Myocyte (in vitro differentiated cells): Measurements from ENCODE around the gene TRIM67. TPM values are rescaled to one million over a fixed set of nuclear protein-coding genes. Genes with fewer than 3 reads are reported as not detected.

ENCODE experiments used
- total RNA-seq: library from RNA; depleted of rRNA; stranded (reverse); fragments of >200 nt; gene quantifications from 2 replicates; pipeline ENCODE4 v1.2.3, GENCODE V29; 2014

TRIM67 gene
- total RNA-seq, 1 donor from 2014 or later = not detected

Other genes starting within 250 kb of the TRIM67 start
- 37.8 and 58.9 TPM in 2 replicates for gene TTC13, start 183.2 kb upstream of the TRIM67 start, total RNA-seq
- gene ARV1, start 183.0 kb upstream of the TRIM67 start, total RNA-seq = 19.7 and 28.2 TPM in 2 replicates
- gene FAM89A, start 121.8 kb upstream of the TRIM67 start, total RNA-seq = 1.1 and 3.1 TPM in 2 replicates
- gene GNPAT, start 79.2 kb downstream of the TRIM67 start, total RNA-seq = 85.0 and 86.0 TPM in 2 replicates
- 16.4 and 17.0 TPM in 2 replicates for gene EXOC8, start 175.8 kb downstream of the TRIM67 start, total RNA-seq
- gene SPRTN, start 176.2 kb downstream of the TRIM67 start, total RNA-seq = 14.5 and 14.6 TPM in 2 replicates